Panc1 (cell line): ENCODE results near the gene P2RX3. TPM values are rescaled to one million over a fixed set of nuclear protein-coding genes. Genes with fewer than 3 reads are reported as not detected.

ENCODE experiments used
- ATAC-seq: fragments of 200-7000 bp; cut with Tn5 transposase; 2 replicates; pipeline ENCODE4 v1.9.1; 2020; ENCODE audit warnings: mild to moderate bottlenecking, moderate library complexity
- BruUV-seq: library from RNA; stranded (reverse); fragments of 400-500 nt; replicated peaks from 2 replicates; lab custom pipeline; 2021; lab: Mats Ljungman, UMichigan
- CTCF ChIA-PET: fragments of 300-600 bp; sonication (Branson Sonifier 250); formaldehyde crosslinking; loops from one replicate; lab custom pipeline; 2022; ENCODE audit warnings: antibody characterized with exemption; lab: Charles Lee
- POLR2A ChIA-PET: fragments of 300-600 bp; sonication (Branson Sonifier 250); formaldehyde crosslinking; loops from one replicate; lab custom pipeline; 2022; ENCODE audit warnings: antibody characterized with exemption; lab: Charles Lee
- DNase-seq: peaks from one replicate; pipeline ENCODE4 v3.0.0-alpha.2; 2010; ENCODE audit warnings: low read depth, low spot score
- H3K27ac ChIP-seq: 2 replicates; pipeline ENCODE4 v1.5.1; 2011; ENCODE audit warnings: mild to moderate bottlenecking, low read length, inconsistent platforms
- H3K27me3 ChIP-seq: fragments of 200-500 bp; sonication (Bioruptor generic); 2 replicates; pipeline ENCODE4 v1.6.0; 2014; ENCODE audit warnings: low read length, inconsistent platforms; ENCODE audit not compliant: control insufficient read depth, insufficient read depth
- H3K36me3 ChIP-seq: fragments of 200-500 bp; sonication (Bioruptor generic); 2 replicates; pipeline ENCODE4 v1.5.1; 2014; ENCODE audit warnings: inconsistent platforms, mild to moderate bottlenecking, low read length, moderate library complexity; ENCODE audit not compliant: control insufficient read depth, insufficient read depth
- H3K4me1 ChIP-seq: 2 replicates; pipeline ENCODE4 v1.5.1; 2011; ENCODE audit warnings: inconsistent platforms, mild to moderate bottlenecking, low read length, moderate library complexity; ENCODE audit not compliant: control insufficient read depth, insufficient read depth
- H3K4me3 ChIP-seq, 2 experiments: 2 replicates each; pipeline ENCODE4 v1.5.1; 2011 to 2012; ENCODE audit warnings: low read depth in 2 of 2, low read length in 2 of 2, mild to moderate bottlenecking in 2 of 2, inconsistent platforms in 1 of 2, moderate library complexity in 1 of 2
- H3K9me3 ChIP-seq: fragments of 200-500 bp; sonication (Bioruptor generic); 2 replicates; pipeline ENCODE4 v1.5.1; 2014; ENCODE audit warnings: low read depth, mild to moderate bottlenecking, inconsistent platforms, low read length, moderate library complexity; ENCODE audit not compliant: control insufficient read depth, insufficient read depth
- POLR2AphosphoS5 ChIP-seq: IDR thresholded peaks from 2 replicates; pipeline ENCODE4 v1.6.1; 2012; ENCODE audit warnings: mild to moderate bottlenecking, low read depth, low read length, moderate library complexity
- SIN3A ChIP-seq: IDR thresholded peaks from 2 replicates; pipeline ENCODE4 v1.6.1; 2012; ENCODE audit warnings: low read depth, mild to moderate bottlenecking, low read length, moderate library complexity, borderline replicate concordance; ENCODE audit not compliant: insufficient read depth
- TCF7L2 ChIP-seq: IDR thresholded peaks from 2 replicates; pipeline ENCODE4 v1.6.1; 2011; ENCODE audit warnings: mild to moderate bottlenecking, low read depth, low read length, inconsistent platforms
- in situ Hi-C: cut with HindIII; loops from 2 replicates; pipeline ENCODE4 v1.10.0; 2016; ENCODE audit warnings: low sequenced_read_pairs, low pct_unique_long_range_greater_than_20kb
- intact Hi-C: fragments of 100-400 bp; cut with micrococcal nuclease; formaldehyde crosslinking; loops from one replicate; pipeline ENCODE4 v1.10.0; 2022; ENCODE audit not compliant: unreplicated experiment
- total RNA-seq: library from RNA; stranded (reverse); gene quantifications from one replicate; pipeline ENCODE4 v1.2.1, GENCODE V29; 2021; ENCODE audit not compliant: unreplicated experiment
- TF ChIP-seq, protein P1 (sequence below), 2 experiments: IDR thresholded peaks; 2 replicates each; pipeline ENCODE4 v1.6.1; 2011 to 2012; ENCODE audit warnings: low read depth in 2 of 2, control low read depth in 1 of 2, low read length in 1 of 2, mild to moderate bottlenecking in 1 of 2, moderate library complexity in 1 of 2; ENCODE audit not compliant: insufficient read depth in 1 of 2
- TF ChIP-seq, protein P2 (sequence below): fragments of 450-650 bp; IDR thresholded peaks from 2 replicates; pipeline ENCODE4 v1.5.1; 2017; ENCODE audit warnings: mild to moderate bottlenecking

P2RX3 gene
- total RNA-seq, 1 experiment from 2014 or later, result not detected

DNA sequence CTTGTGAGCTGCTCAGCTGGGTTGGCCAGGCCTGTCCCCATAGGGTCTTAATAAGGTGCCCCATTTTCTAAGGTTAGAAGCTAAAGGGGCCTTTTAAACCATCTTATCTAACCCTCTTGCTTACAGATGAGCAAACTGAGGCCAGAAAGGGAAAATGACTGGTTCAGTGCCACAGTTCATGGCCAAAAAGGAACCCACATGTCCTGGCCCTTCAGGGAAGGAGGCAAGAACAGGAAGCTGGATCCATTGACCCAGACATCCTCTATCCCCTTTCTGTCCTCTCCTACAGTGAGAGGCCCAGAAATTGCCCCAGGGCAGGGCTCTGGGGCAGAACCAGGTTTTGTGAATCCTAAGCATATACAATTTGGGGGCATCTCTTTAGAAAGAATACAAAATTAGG lies 32.8 kb downstream of the P2RX3 start:
- Histone ChIP-seq H3K36me3 (no peaks in the 10 kb centered on the region), H3K9me3 (no peaks in the 10 kb centered on the region), H3K27ac (no peak overlapping the region), H3K4me1 (no peaks in the 10 kb centered on the region), H3K27me3 (peaks cover 3% of the 10 kb centered on the region; the same call in 1 of the 2 replicates), H3K4me3 (no peak overlapping the region)
- DNase-seq, result no peak
- no peak for ATAC-seq
- BruUV-seq, result no TSS peak
- intact Hi-C loops, result no loop called here
- in situ Hi-C loops, result no loop called here
- ChIA-PET CTCF (no interaction called here), POLR2A (no interaction called here)
- TF ChIP-seq, protein P1, sequence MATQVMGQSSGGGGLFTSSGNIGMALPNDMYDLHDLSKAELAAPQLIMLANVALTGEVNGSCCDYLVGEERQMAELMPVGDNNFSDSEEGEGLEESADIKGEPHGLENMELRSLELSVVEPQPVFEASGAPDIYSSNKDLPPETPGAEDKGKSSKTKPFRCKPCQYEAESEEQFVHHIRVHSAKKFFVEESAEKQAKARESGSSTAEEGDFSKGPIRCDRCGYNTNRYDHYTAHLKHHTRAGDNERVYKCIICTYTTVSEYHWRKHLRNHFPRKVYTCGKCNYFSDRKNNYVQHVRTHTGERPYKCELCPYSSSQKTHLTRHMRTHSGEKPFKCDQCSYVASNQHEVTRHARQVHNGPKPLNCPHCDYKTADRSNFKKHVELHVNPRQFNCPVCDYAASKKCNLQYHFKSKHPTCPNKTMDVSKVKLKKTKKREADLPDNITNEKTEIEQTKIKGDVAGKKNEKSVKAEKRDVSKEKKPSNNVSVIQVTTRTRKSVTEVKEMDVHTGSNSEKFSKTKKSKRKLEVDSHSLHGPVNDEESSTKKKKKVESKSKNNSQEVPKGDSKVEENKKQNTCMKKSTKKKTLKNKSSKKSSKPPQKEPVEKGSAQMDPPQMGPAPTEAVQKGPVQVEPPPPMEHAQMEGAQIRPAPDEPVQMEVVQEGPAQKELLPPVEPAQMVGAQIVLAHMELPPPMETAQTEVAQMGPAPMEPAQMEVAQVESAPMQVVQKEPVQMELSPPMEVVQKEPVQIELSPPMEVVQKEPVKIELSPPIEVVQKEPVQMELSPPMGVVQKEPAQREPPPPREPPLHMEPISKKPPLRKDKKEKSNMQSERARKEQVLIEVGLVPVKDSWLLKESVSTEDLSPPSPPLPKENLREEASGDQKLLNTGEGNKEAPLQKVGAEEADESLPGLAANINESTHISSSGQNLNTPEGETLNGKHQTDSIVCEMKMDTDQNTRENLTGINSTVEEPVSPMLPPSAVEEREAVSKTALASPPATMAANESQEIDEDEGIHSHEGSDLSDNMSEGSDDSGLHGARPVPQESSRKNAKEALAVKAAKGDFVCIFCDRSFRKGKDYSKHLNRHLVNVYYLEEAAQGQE (IDR thresholded peaks at IDR 0.05; ENCODE audit: insufficient read depth in 1 of 2, low read depth in 2 of 2, low read length in 1 of 2), result no peak
- TF ChIP-seq POLR2AphosphoS5 (no peak), SIN3A (no peak), TCF7L2 (no peak)
- TF ChIP-seq, protein P2, sequence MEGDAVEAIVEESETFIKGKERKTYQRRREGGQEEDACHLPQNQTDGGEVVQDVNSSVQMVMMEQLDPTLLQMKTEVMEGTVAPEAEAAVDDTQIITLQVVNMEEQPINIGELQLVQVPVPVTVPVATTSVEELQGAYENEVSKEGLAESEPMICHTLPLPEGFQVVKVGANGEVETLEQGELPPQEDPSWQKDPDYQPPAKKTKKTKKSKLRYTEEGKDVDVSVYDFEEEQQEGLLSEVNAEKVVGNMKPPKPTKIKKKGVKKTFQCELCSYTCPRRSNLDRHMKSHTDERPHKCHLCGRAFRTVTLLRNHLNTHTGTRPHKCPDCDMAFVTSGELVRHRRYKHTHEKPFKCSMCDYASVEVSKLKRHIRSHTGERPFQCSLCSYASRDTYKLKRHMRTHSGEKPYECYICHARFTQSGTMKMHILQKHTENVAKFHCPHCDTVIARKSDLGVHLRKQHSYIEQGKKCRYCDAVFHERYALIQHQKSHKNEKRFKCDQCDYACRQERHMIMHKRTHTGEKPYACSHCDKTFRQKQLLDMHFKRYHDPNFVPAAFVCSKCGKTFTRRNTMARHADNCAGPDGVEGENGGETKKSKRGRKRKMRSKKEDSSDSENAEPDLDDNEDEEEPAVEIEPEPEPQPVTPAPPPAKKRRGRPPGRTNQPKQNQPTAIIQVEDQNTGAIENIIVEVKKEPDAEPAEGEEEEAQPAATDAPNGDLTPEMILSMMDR, result no peak

DNA sequence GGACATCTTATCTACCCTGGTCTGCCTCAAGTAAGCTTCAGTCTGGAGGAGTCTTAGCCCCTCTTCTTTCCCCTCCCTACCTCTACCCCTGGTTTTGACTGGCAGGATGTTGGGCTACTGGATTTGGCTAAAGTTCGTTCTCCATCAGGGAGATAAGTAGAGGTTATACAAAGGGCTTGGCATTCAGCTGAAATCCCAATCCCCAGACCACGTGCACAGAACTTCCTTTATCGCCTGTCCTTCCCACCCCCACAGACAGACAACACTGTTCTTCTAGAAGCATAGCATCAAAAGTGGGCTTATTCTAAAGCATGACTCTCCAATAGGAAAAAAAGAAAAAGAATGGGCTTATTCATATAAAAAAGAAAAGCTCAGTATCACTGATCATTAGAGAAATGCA lies 35.0 kb downstream of the P2RX3 start:
- H3K9me3 ChIP-seq, result no peaks in the 10 kb centered on the region
- H3K4me1 ChIP-seq, result no peaks in the 10 kb centered on the region; the same call in 1 of the 2 replicates
- CTCF ChIA-PET, result interaction anchor here (0.6 kb wide), 1 partner anchor 271 kb away, joined by 3 read pairs; no protein-coding TSS in a partner anchor
- ATAC-seq (no peak), DNase-seq (no peak)
- no peaks in the 10 kb centered on the region for H3K36me3 ChIP-seq
- no peak overlapping the region for H3K27ac ChIP-seq
- intact Hi-C loops (no loop called here), in situ Hi-C loops (no loop called here)
- TF ChIP-seq, protein P1 (IDR thresholded peaks at IDR 0.05; ENCODE audit: insufficient read depth in 1 of 2, low read depth in 2 of 2, low read length in 1 of 2), result no peak
- TF ChIP-seq, protein P2, result no peak
- no peak for TF ChIP-seq SIN3A
- TF ChIP-seq POLR2AphosphoS5, result no peak
- no peak for TF ChIP-seq TCF7L2
- POLR2A ChIA-PET, result no interaction called here
- H3K4me3 ChIP-seq, result no peak overlapping the region
- no TSS peak for BruUV-seq
- peaks cover 3% of the 10 kb centered on the region; the same call in 1 of the 2 replicates for H3K27me3 ChIP-seq
